ENCODE measurements around the gene ULK2.

GRCh38 chr17:19905502-19905901 is 37.8 kb upstream of the ULK2 start:
- TF ChIP-seq, protein P1, sequence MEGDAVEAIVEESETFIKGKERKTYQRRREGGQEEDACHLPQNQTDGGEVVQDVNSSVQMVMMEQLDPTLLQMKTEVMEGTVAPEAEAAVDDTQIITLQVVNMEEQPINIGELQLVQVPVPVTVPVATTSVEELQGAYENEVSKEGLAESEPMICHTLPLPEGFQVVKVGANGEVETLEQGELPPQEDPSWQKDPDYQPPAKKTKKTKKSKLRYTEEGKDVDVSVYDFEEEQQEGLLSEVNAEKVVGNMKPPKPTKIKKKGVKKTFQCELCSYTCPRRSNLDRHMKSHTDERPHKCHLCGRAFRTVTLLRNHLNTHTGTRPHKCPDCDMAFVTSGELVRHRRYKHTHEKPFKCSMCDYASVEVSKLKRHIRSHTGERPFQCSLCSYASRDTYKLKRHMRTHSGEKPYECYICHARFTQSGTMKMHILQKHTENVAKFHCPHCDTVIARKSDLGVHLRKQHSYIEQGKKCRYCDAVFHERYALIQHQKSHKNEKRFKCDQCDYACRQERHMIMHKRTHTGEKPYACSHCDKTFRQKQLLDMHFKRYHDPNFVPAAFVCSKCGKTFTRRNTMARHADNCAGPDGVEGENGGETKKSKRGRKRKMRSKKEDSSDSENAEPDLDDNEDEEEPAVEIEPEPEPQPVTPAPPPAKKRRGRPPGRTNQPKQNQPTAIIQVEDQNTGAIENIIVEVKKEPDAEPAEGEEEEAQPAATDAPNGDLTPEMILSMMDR (IDR thresholded peaks at IDR 0.05) = no peak
- TF ChIP-seq EP300 (IDR thresholded peaks at IDR 0.05) = no peak
